B cell (primary cell): ENCODE data around the gene RPS15A. TPM values are rescaled to one million over a fixed set of nuclear protein-coding genes. Genes with fewer than 3 reads are reported as not detected.

Experiments used
- ATAC-seq: fragments of 200-7000 bp; cut with Tn5 transposase; one replicate; pipeline ENCODE4 v1.10.0; 2021; ENCODE audit warnings: low read depth, mild to moderate bottlenecking, moderate number of reproducible peaks, moderate library complexity
- CTCF ChIA-PET: fragments of 350-600 bp; sonication (Branson Sonifier 250); formaldehyde crosslinking; loops from one replicate; lab custom pipeline; 2021; ENCODE audit warnings: antibody characterized with exemption, inconsistent platforms; lab: Charles Lee
- POLR2A ChIA-PET: fragments of 350-600 bp; sonication (Branson Sonifier 250); formaldehyde crosslinking; loops from one replicate; lab custom pipeline; 2021; ENCODE audit warnings: antibody characterized with exemption; lab: Charles Lee
- DNase-seq: peaks from one replicate; pipeline ENCODE4 v3.0.0; 2013
- H2AFZ ChIP-seq: 2 replicates; pipeline ENCODE4 v1.6.1; 2012; ENCODE audit warnings: mild to moderate bottlenecking, low read depth, low read length; ENCODE audit not compliant: insufficient read depth, poor library complexity, severe bottlenecking
- H3K27ac ChIP-seq, 2 donors: 1 replicate in 1 of 2; 2 replicates in 1 of 2; pipeline ENCODE4 v1.5.1; 2012 to 2013; ENCODE audit warnings: low read length in 2 of 2, mild to moderate bottlenecking in 2 of 2, moderate library complexity in 1 of 2
- H3K27me3 ChIP-seq, 4 experiments: fragments of 200-600 bp in 1 of 4; sonication (generic) in 1 of 4; replicated peaks in 1 of 4; 1 replicate in 2 of 4; 2 replicates in 2 of 4; pipeline versions ENCODE4 v1.6.1 to v1.7.0; 2013 to 2016; ENCODE audit warnings: low read length in 3 of 4, mild to moderate bottlenecking in 2 of 4, mixed read lengths in 1 of 4, moderate library complexity in 1 of 4; ENCODE audit not compliant: insufficient read depth in 4 of 4, control insufficient read depth in 3 of 4; ENCODE audit errors: control extremely low read depth in 1 of 4
- H3K36me3 ChIP-seq, 2 experiments: replicated peaks in 1 of 2; 1 replicate in 1 of 2; 2 replicates in 1 of 2; pipeline versions ENCODE4 v1.6.1 to v1.7.1; 2013; ENCODE audit warnings: low read length in 1 of 2; ENCODE audit not compliant: insufficient read depth in 2 of 2, control insufficient read depth in 1 of 2; ENCODE audit errors: control extremely low read depth in 1 of 2, extremely low read depth in 1 of 2
- H3K4me1 ChIP-seq, 2 donors: fragments of 200-600 bp in 1 of 2; sonication (generic) in 1 of 2; 1 replicate in 1 of 2; 2 replicates in 1 of 2; pipeline versions ENCODE4 v1.5.1 to v1.6.1; 2013 to 2017; ENCODE audit warnings: low read length in 2 of 2; ENCODE audit not compliant: control insufficient read depth in 2 of 2, insufficient read depth in 2 of 2
- H3K4me2 ChIP-seq: replicated peaks from 2 replicates; pipeline ENCODE3; 2012; ENCODE audit warnings: mild to moderate bottlenecking, low read depth, low read length; ENCODE audit not compliant: poor library complexity, severe bottlenecking
- H3K4me3 ChIP-seq, 5 experiments: fragments of 200-600 bp in 1 of 5; sonication (generic) in 1 of 5; 1 replicate in 3 of 5; 2 replicates in 2 of 5; pipeline versions ENCODE4 v1.5.1 to v1.7.0; 2011 to 2016; ENCODE audit warnings: low read length in 4 of 5, mild to moderate bottlenecking in 4 of 5, low read depth in 2 of 5, control low read depth in 1 of 5, moderate library complexity in 1 of 5; ENCODE audit not compliant: insufficient read depth in 1 of 5; ENCODE audit errors: control extremely low read depth in 1 of 5, extremely low read depth in 1 of 5
- H3K79me2 ChIP-seq: fragments of 200-600 bp; sonication (generic); one replicate; pipeline ENCODE4 v1.6.0; 2016; ENCODE audit warnings: low read length; ENCODE audit not compliant: control insufficient read depth, insufficient read depth
- H3K9ac ChIP-seq: fragments of 200-600 bp; sonication (generic); 2 replicates; pipeline ENCODE4 v1.6.1; 2017; ENCODE audit warnings: mild to moderate bottlenecking, low read length, moderate library complexity
- H3K9me3 ChIP-seq, 3 donors: one replicate each; pipeline versions ENCODE4 v1.6.1 to v1.7.1; 2013; ENCODE audit warnings: low read length in 2 of 3; ENCODE audit not compliant: control insufficient read depth in 2 of 3, insufficient read depth in 1 of 3; ENCODE audit errors: control extremely low read depth in 1 of 3
- H4K20me1 ChIP-seq: 2 replicates; pipeline ENCODE4 v1.6.0; 2012; ENCODE audit warnings: mild to moderate bottlenecking, low read length; ENCODE audit not compliant: insufficient read depth, control insufficient read depth, poor library complexity, severe bottlenecking
- H3K27ac Mint-ChIP-seq: one replicate; pipeline ENCODE4 v1.8.0; 2021; ENCODE audit warnings: mixed read lengths
- H3K27me3 Mint-ChIP-seq: one replicate; pipeline ENCODE4 v1.8.0; 2021; ENCODE audit warnings: mixed read lengths
- H3K4me1 Mint-ChIP-seq: one replicate; pipeline ENCODE4 v1.8.0; 2021; ENCODE audit warnings: mixed read lengths
- H3K4me3 Mint-ChIP-seq: one replicate; pipeline ENCODE4 v1.8.0; 2021; ENCODE audit warnings: mixed read lengths
- H3K9me3 Mint-ChIP-seq: one replicate; pipeline ENCODE4 v1.8.0; 2022; ENCODE audit warnings: mixed read lengths; ENCODE audit not compliant: insufficient read depth
- CTCF ChIP-seq: fragments of 200-600 bp; IDR thresholded peaks from one replicate; pipeline ENCODE4 v1.8.0; 2022; ENCODE audit warnings: antibody characterized with exemption, mild to moderate bottlenecking
- EZH2 ChIP-seq: IDR thresholded peaks from 2 replicates; pipeline ENCODE4 v1.6.1; 2012; ENCODE audit warnings: borderline replicate concordance, low read depth, mild to moderate bottlenecking, moderate library complexity, low read length; ENCODE audit not compliant: insufficient read depth, poor library complexity, severe bottlenecking
- WGBS: methylation state at CpG from one replicate; pipeline ENCODE4 v1.1.5; 2013; ENCODE audit warnings: missing lambda C conversion rate; ENCODE audit not compliant: insufficient coverage; 5-methylcytosine and 5-hydroxymethylcytosine counted together
- intact Hi-C: fragments of 100-400 bp; cut with micrococcal nuclease; formaldehyde crosslinking; loops from one replicate; pipeline ENCODE4 v1.10.0; 2022
- polyA minus RNA-seq: library from RNA; depleted of rRNA, polyadenylated mRNA; stranded (reverse); fragments of >200 nt; gene quantifications from 2 replicates; pipeline ENCODE4 v1.2.3, GENCODE V29; 2012
- polyA plus RNA-seq: library from polyadenylated mRNA; depleted of rRNA; stranded (reverse); fragments of >200 nt; gene quantifications from 2 replicates; pipeline ENCODE4 v1.2.3, GENCODE V29; 2012
- total RNA-seq, 2 donors: library from RNA; stranded (reverse); fragments of 120-200 nt in 1 of 2; gene quantifications; 1 replicate in 1 of 2; 2 replicates in 1 of 2; pipeline versions ENCODE4 v1.2.3 to v1.2.4, GENCODE V29; 2013 to 2022

The RPS15A gene
- 2,146 and 2,321 TPM in 2 replicates for total RNA-seq
- total RNA-seq (2013), result 6,196 TPM
- polyA plus RNA-seq, result 4,835 and 5,957 TPM in 2 replicates
- polyA minus RNA-seq, result 978 and 1,149 TPM in 2 replicates

GRCh38 chr16:18789850-18790706 lies at the start of gene RPS15A:
Gene RPS15A, minus strand, starts transcription at chr16:18790334. Its CDS starts 1,221 bp downstream, at chr16:18789113.
- H3K27ac ChIP-seq, result peak within 1 kb of the TSS; percentile 77 to 79
- Mint-ChIP-seq H3K27ac (peak within 1 kb of the TSS; percentile 90), H3K9me3 (no peaks in the 10 kb centered on the region), H3K27me3 (no peaks in the 10 kb centered on the region), H3K4me3 (peak within 1 kb of the TSS; percentile 99), H3K4me1 (peaks cover 44% of the 10 kb centered on the region)
- peaks cover 25% of the 10 kb centered on the region for H3K79me2 ChIP-seq
- TF ChIP-seq EZH2, result no peak
- TF ChIP-seq CTCF, result no peak
- peaks cover 20 to 39% of the 10 kb centered on the region in 2 donors for H3K4me1 ChIP-seq
- H3K9me3 ChIP-seq, result peaks cover 0 to 6% (median 0%) of the 10 kb centered on the region in 3 donors
- peaks cover 39% of the 10 kb centered on the region for H4K20me1 ChIP-seq
- 5% methylated on average over 57 of the region's 60 CpGs for WGBS
- peak within 1 kb of the TSS; percentile 90 for H3K9ac ChIP-seq
- H2AFZ ChIP-seq, result peak within 1 kb of the TSS; percentile 97
- ChIA-PET CTCF (interaction anchor here (0.8 to 6.4 kb wide), 5 partner anchors 11 to 181 kb away, joined by 3 to 73 read pairs (median 4); partner anchors contain the start of gene ARL6IP1), POLR2A (interaction anchor here (0.6 to 2.4 kb wide), 7 partner anchors 9 to 926 kb away, joined by 3 to 28 read pairs (median 5); partner anchors contain the start of genes ARL6IP1, CCP110 and COQ7)
- DNase-seq, result peak; percentile 96
- peaks cover 6 to 65% of the 10 kb centered on the region in 2 experiments for H3K36me3 ChIP-seq
- ATAC-seq, result peak; percentile 98
- H3K27me3 ChIP-seq, result no peaks in the 10 kb centered on the region
- peak within 1 kb of the TSS; percentile 81 to 99 (median 96) for H3K4me3 ChIP-seq
- intact Hi-C loops, result loop anchor here (1.0 kb wide), 1 partner anchor 11 kb away; the partner anchor contains the start of gene ARL6IP1
- peak within 1 kb of the TSS; percentile 71 for H3K4me2 ChIP-seq
